H1 (cell line): ENCODE data around the gene TUBE1. TPM values are rescaled to one million over a fixed set of nuclear protein-coding genes. Genes with fewer than 3 reads are reported as not detected.

Experiments used
- CBX8 ChIP-seq: fragments of 300-800, 300-1000 bp; sonication (generic); IDR thresholded peaks from 2 replicates; pipeline ENCODE4 v1.7.1; 2016; ENCODE audit warnings: low read depth, low read length, borderline replicate concordance
- CHD7 ChIP-seq: fragments of 300-600 bp; sonication (generic); IDR thresholded peaks from 2 replicates; pipeline ENCODE4 v1.7.1; 2012; ENCODE audit warnings: low read length, moderate library complexity, mild to moderate bottlenecking, inconsistent platforms; ENCODE audit not compliant: insufficient replicate concordance
- CREB1 ChIP-seq: IDR thresholded peaks from 2 replicates; pipeline ENCODE4 v1.6.1; 2012; ENCODE audit warnings: inconsistent platforms
- GTF2F1 ChIP-seq: IDR thresholded peaks from 2 replicates; pipeline ENCODE4 v1.6.1; 2012; ENCODE audit warnings: low read depth, low read length, improper control_type of control experiment, borderline replicate concordance
- KDM4A ChIP-seq: IDR thresholded peaks from one replicate; pipeline ENCODE4 v1.7.1; 2012; ENCODE audit warnings: low read depth, mild to moderate bottlenecking, moderate library complexity, low read length, inconsistent platforms; ENCODE audit not compliant: severe bottlenecking
- POLR2AphosphoS5 ChIP-seq: IDR thresholded peaks from 2 replicates; pipeline ENCODE4 v1.6.1; 2011; ENCODE audit warnings: low read depth, low read length
- polyA plus RNA-seq, 7 experiments: library from polyadenylated mRNA; depleted of rRNA in 3 of 7; stranded (reverse) in 5 of 7; unstranded in 2 of 7; fragments of >200 nt in 5 of 7; fragments of 200-250 nt in 2 of 7; gene quantifications; 1 replicate in 5 of 7; 2 replicates in 1 of 7; 4 replicates in 1 of 7; pipeline versions ENCODE4 v1.2.1 to v1.2.3, GENCODE V29; 2011 to 2013; ENCODE audit warnings: missing spikeins in 2 of 7, mixed read lengths in 2 of 7
- total RNA-seq: library from RNA; stranded (reverse); fragmentation: NEBNext Ultra II Directional; extraction: Animal tissue kit (Norgen Biotek cat#: 25700); gene quantifications from 2 replicates; pipeline ENCODE4 v1.2.1, GENCODE V29; 2021

Gene TUBE1
- total and polyA plus RNA-seq, 2 of the 8 experiments (the other 6 are each of a cell fraction or from before 2014, with no cell fraction given) = 8.0 to 15.9 TPM

- TF ChIP-seq POLR2AphosphoS5 (no peak), CBX8 (no peak), KDM4A (no peak), CREB1 (no peak), GTF2F1 (no peak), CHD7 (no peak)
Measured at GRCh38 chr6:112031960-112032359, 55.3 kb downstream of the TUBE1 start (continued).
